Lower lobe of right lung (tissue), 2 donors: ENCODE data around the gene TSC22D2. TPM values are rescaled to one million over a fixed set of nuclear protein-coding genes. Genes with fewer than 3 reads are reported as not detected.

Experiments
- ATAC-seq, 2 donors: fragments of 200-7000 bp; cut with Tn5 transposase; one replicate each; pipeline ENCODE4 v1.9.1; 2020 to 2022; ENCODE audit warnings: mild to moderate bottlenecking in 2 of 2, moderate library complexity in 2 of 2
- DNase-seq: peaks from one replicate; pipeline ENCODE4 v3.0.0-alpha.2; 2020
- H3K27ac ChIP-seq: fragments of 200-600 bp; one replicate; pipeline ENCODE4 v1.8.0; 2022
- H3K27me3 ChIP-seq: fragments of 200-600 bp; one replicate; pipeline ENCODE4 v1.8.0; 2022; ENCODE audit warnings: low read depth
- H3K36me3 ChIP-seq: fragments of 200-600 bp; one replicate; pipeline ENCODE4 v1.8.0; 2022; ENCODE audit warnings: mild to moderate bottlenecking
- H3K4me1 ChIP-seq: fragments of 200-600 bp; one replicate; pipeline ENCODE4 v1.8.0; 2022
- H3K4me3 ChIP-seq: fragments of 200-600 bp; one replicate; pipeline ENCODE4 v1.8.0; 2022; ENCODE audit warnings: mild to moderate bottlenecking
- H3K9me3 ChIP-seq: fragments of 200-600 bp; one replicate; pipeline ENCODE4 v1.8.0; 2022
- CTCF ChIP-seq: fragments of 200-600 bp; IDR thresholded peaks from one replicate; pipeline ENCODE4 v1.8.0; 2022; ENCODE audit warnings: antibody characterized with exemption, mild to moderate bottlenecking
- intact Hi-C: fragments of 100-400 bp; cut with DNase I; formaldehyde crosslinking; loops from one replicate; pipeline ENCODE4 v1.11.0; 2022
- total RNA-seq: library from RNA; stranded (reverse); fragmentation: NEBNext Ultra II Directional; extraction: Animal tissue kit (Norgen Biotek cat#: 25700); gene quantifications from one replicate; pipeline ENCODE4 v1.2.1, GENCODE V29; 2021
- donor health status: DM: no; HTN: yes; CAD: no; lungs with severe emphysema.

TSC22D2 gene
- total RNA-seq, 1 donor from 2014 or later, result 21.3 TPM

DNA sequence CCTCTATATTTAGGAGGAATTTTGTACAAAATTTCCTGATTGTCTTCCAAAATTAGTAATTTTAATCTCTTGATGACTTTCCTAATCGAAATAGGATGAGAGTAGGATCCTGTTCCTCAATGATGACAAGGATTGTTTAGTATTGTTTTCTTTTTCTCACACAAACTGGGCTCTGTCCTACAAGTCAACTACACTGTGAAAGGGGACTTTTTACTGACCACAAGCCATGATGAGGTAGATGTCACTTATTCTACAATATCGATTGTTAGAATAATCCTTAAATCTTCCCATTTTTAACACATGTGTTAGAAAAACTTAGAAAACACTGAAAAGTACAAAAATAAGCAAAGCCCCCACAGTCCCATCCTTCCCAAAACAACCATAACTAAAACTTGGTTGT lies 35.8 kb upstream of the TSC22D2 start:
- Histone ChIP-seq H3K27me3 (no peaks in the 10 kb centered on the region), H3K36me3 (no peaks in the 10 kb centered on the region), H3K9me3 (no peaks in the 10 kb centered on the region), H3K4me3 (no peak overlapping the region), H3K27ac (peak overlapping the region; percentile 73), H3K4me1 (peaks cover 20% of the 10 kb centered on the region)
- ATAC-seq, result no peak
- no peak for TF ChIP-seq CTCF
- intact Hi-C loops, result no loop called here
- no peak for DNase-seq

DNA sequence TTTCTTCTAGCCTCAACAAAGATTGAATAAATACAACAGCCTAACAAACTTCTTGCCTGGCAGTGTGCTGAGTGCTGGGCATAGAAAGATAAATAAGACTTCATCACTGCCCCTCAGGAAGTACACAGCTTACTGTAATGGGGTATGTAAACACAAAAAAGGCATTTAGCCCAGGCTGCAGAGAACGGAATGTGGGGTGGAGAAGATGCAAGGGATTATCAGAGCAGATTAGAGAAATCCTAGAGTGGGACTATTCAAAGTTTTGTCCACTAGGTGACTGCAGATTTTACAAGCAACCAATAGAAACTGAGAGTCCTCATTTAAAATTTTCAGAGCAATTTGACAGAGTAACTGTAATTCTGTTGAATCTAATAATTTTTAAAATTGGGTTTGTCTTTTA lies 35.4 kb upstream of the TSC22D2 start:
- intact Hi-C loops, result no loop called here
- Histone ChIP-seq H3K4me1 (peaks cover 20% of the 10 kb centered on the region), H3K36me3 (no peaks in the 10 kb centered on the region), H3K9me3 (no peaks in the 10 kb centered on the region), H3K27ac (peak overlapping the region; percentile 73), H3K4me3 (no peak overlapping the region), H3K27me3 (no peaks in the 10 kb centered on the region)
- TF ChIP-seq CTCF, result peak; percentile 21
- ATAC-seq (peak in 1 of 2 donors; percentile 3), DNase-seq (no peak)

GRCh38 chr3:150373234-150373875 lies 34.7 kb upstream of the TSC22D2 start:
- no peaks in the 10 kb centered on the region for H3K27me3 ChIP-seq
- H3K27ac ChIP-seq, result no peak overlapping the region
- H3K36me3 ChIP-seq, result no peaks in the 10 kb centered on the region
- no peak for TF ChIP-seq CTCF
- H3K4me3 ChIP-seq, result no peak overlapping the region
- ATAC-seq (no peak), DNase-seq (no peak)
- H3K4me1 ChIP-seq, result peaks cover 20% of the 10 kb centered on the region
- intact Hi-C loops, result no loop called here
- no peaks in the 10 kb centered on the region for H3K9me3 ChIP-seq

- Histone ChIP-seq H3K4me1 (peaks cover 20% of the 10 kb centered on the region), H3K27ac (no peak overlapping the region), H3K4me3 (no peak overlapping the region), H3K27me3 (no peaks in the 10 kb centered on the region), H3K9me3 (no peaks in the 10 kb centered on the region), H3K36me3 (no peaks in the 10 kb centered on the region)
- intact Hi-C loops, result no loop called here
- no peak for TF ChIP-seq CTCF
- DNase-seq (no peak), ATAC-seq (no peak)
Observed at GRCh38 chr3:150374975-150375374, 33.1 kb upstream of the TSC22D2 start.

DNA sequence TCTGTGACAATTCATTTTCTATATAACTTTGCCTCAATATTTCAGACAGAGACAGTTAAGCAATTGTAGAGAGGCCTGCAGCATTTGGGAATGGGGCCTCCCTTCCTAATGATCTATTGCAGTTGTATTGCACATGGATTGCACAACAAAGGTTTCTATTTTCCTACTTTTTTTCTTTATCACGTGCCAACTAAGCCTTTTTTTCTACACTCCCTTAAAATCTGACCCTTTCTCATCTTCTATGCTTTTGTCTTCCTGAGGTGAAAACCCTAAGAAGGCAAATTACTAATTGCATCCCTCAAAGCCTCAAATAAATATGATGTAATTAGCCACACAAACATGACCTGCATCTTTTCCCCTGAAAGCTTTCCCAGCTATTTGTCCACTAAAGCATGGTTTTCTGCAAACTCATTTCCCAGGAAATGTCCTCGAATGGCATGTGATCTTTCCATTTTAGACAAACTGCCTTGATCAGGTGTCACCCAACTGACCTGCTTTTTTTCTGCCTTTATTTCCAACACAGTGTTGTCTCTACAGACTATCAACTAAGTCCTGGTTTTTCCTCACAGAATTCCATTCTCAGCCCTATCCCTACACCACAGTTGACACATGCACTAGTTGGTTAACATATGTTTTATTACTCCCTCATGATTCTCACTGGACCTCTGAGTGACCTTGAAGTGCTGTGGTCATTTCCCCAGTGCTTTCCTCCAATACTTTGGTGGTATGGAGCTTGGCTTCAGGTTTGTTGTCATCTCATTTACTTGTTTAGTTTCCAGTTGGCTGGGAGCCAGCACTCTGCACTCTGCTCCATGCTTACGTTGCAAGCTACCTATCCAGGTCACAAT lies 31.9 kb upstream of the TSC22D2 start:
- ATAC-seq, result no peak
- intact Hi-C loops, result no loop called here
- H3K27ac ChIP-seq, result no peak overlapping the region

More for the DNA sequence above, 31.9 kb upstream of the TSC22D2 start:
- TF ChIP-seq CTCF, result no peak
- H3K4me1 ChIP-seq, result peaks cover 12% of the 10 kb centered on the region
- no peaks in the 10 kb centered on the region for H3K9me3 ChIP-seq
- no peak for DNase-seq
- no peak overlapping the region for H3K4me3 ChIP-seq
- no peaks in the 10 kb centered on the region for H3K27me3 ChIP-seq
- no peaks in the 10 kb centered on the region for H3K36me3 ChIP-seq
